ENCODE results near the gene DEAF1. TPM values are rescaled to one million over a fixed set of nuclear protein-coding genes. Genes with fewer than 3 reads are reported as not detected.

The DEAF1 gene
- total RNA-seq, 1 experiment from 2014 or later: 33.9 TPM

DNA sequence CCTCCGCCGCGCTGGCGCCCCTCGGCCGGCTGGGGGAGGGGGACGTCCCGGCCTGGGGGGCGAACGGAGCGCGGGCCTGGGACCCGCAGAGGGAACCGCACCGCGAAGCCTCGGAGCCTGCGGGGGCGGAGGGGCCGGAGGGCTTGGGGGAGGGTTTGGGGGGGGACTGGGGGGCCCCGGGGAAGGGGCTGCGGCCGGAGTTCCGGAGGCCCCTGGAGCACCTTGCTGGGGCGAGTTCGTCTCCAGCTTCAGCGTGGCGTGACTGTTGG, 67.8 kb downstream of the DEAF1 start:
- TF ChIP-seq, protein P1, sequence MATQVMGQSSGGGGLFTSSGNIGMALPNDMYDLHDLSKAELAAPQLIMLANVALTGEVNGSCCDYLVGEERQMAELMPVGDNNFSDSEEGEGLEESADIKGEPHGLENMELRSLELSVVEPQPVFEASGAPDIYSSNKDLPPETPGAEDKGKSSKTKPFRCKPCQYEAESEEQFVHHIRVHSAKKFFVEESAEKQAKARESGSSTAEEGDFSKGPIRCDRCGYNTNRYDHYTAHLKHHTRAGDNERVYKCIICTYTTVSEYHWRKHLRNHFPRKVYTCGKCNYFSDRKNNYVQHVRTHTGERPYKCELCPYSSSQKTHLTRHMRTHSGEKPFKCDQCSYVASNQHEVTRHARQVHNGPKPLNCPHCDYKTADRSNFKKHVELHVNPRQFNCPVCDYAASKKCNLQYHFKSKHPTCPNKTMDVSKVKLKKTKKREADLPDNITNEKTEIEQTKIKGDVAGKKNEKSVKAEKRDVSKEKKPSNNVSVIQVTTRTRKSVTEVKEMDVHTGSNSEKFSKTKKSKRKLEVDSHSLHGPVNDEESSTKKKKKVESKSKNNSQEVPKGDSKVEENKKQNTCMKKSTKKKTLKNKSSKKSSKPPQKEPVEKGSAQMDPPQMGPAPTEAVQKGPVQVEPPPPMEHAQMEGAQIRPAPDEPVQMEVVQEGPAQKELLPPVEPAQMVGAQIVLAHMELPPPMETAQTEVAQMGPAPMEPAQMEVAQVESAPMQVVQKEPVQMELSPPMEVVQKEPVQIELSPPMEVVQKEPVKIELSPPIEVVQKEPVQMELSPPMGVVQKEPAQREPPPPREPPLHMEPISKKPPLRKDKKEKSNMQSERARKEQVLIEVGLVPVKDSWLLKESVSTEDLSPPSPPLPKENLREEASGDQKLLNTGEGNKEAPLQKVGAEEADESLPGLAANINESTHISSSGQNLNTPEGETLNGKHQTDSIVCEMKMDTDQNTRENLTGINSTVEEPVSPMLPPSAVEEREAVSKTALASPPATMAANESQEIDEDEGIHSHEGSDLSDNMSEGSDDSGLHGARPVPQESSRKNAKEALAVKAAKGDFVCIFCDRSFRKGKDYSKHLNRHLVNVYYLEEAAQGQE (IDR thresholded peaks at IDR 0.05; ENCODE audit: low read depth): no peak
- TF ChIP-seq EZH2 (IDR thresholded peaks at IDR 0.05) (no peak), RAD21 (IDR thresholded peaks at IDR 0.05; ENCODE audit: low read depth) (no peak), SP1 (IDR thresholded peaks at IDR 0.05; ENCODE audit: low read depth) (no peak), EZH2phosphoT487 (IDR thresholded peaks at IDR 0.05; ENCODE audit: borderline replicate concordance) (no peak), ZNF274 (IDR thresholded peaks at IDR 0.05; ENCODE audit: low read depth, low read length) (no peak)
- H3K4me2 ChIP-seq (ENCODE audit: low read length): no peak overlapping the region
- ChIA-PET POLR2A (no interaction called here), CTCF (no interaction called here), RAD21 (ENCODE audit: low non-redundant PET in 1 of 2, low total read pairs in 2 of 2, uncharacterized antibody in 2 of 2, unreplicated experiment in 2 of 2) (no interaction called here)
- no peak overlapping the region for H2AFZ ChIP-seq (ENCODE audit: low read depth, low read length, poor library complexity, severe bottlenecking)
- no peaks in the 10 kb centered on the region for H4K20me1 ChIP-seq (ENCODE audit: insufficient read depth)
- BruUV-seq (replicated peaks): no TSS peak
- no peaks in the 10 kb centered on the region for H3K27me3 ChIP-seq (ENCODE audit: insufficient read depth, low read length)
- H3K9ac ChIP-seq (ENCODE audit: low read length): no peak overlapping the region
- no peaks in the 10 kb centered on the region for H3K9me3 ChIP-seq (ENCODE audit: control insufficient read depth in 1 of 2, insufficient read depth in 1 of 2, low read depth in 1 of 2, low read length in 2 of 2)
- no peaks in the 10 kb centered on the region for H3K79me2 ChIP-seq (ENCODE audit: insufficient read depth, low read length)
- H3K27ac ChIP-seq (ENCODE audit: low read depth, low read length): no peak overlapping the region
- DNase-seq (ENCODE audit: low read depth, low spot score): no peak
- H3K4me1 ChIP-seq (ENCODE audit: control insufficient read depth in 1 of 2, insufficient read depth in 2 of 2, low read length in 2 of 2): peaks cover 0 to 28% of the 10 kb centered on the region in 2 experiments; a peak in 2 of 4 replicates
- H3K4me3 ChIP-seq (replicated peaks in 1 of 2; ENCODE audit: low read depth in 1 of 2, low read length in 2 of 2): no peak overlapping the region
- no peaks in the 10 kb centered on the region for H3K36me3 ChIP-seq (ENCODE audit: control insufficient read depth in 1 of 2, insufficient read depth in 2 of 2, low read length in 2 of 2)
- H3K9me2 ChIP-seq (ENCODE audit: insufficient read depth): no peaks in the 10 kb centered on the region
- no peak for ATAC-seq
- intact Hi-C loops (cut with micrococcal nuclease): no loop called here

All from HCT116 (cell line).